SU-DHL-6 (cell line): ENCODE data around the gene CLIC4.

Experiments
- EZH2phosphoT487 ChIP-seq: fragments of 200-600 bp; sonication (generic), shearing (Covaris generic); conservative IDR thresholded peaks from 2 replicates; pipeline ENCODE4 v1.6.1; 2018; ENCODE audit warnings: mild to moderate bottlenecking, antibody characterized with exemption, low read length, moderate library complexity, mixed read lengths
- TF ChIP-seq, protein P1 (sequence below): fragments of 200-600 bp; sonication (generic); IDR thresholded peaks from one replicate; pipeline ENCODE4 v1.5.1; 2017; ENCODE audit warnings: antibody characterized with exemption, mild to moderate bottlenecking, low read length, moderate library complexity; ENCODE audit not compliant: insufficient read depth, poor library complexity, severe bottlenecking

DNA sequence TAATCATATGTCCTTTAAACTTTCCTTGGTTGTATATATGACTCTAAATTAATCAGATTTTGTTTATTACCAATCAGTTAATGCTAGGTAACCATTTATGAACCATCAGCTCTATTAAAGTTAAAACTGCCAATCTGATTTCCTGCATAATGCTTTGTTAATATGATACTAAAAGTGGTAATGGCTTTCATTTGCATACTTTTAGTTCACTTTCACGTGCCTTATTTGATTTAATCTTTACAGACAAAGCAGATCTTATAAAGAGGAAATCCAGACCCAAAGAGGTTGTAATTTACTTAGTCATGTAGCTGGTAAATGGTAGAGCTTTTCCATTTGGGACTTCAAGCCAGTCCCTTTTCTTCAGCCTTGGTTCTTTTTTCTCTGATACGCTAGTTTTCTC is 61.3 kb downstream of the CLIC4 start:
- TF ChIP-seq, protein P1, sequence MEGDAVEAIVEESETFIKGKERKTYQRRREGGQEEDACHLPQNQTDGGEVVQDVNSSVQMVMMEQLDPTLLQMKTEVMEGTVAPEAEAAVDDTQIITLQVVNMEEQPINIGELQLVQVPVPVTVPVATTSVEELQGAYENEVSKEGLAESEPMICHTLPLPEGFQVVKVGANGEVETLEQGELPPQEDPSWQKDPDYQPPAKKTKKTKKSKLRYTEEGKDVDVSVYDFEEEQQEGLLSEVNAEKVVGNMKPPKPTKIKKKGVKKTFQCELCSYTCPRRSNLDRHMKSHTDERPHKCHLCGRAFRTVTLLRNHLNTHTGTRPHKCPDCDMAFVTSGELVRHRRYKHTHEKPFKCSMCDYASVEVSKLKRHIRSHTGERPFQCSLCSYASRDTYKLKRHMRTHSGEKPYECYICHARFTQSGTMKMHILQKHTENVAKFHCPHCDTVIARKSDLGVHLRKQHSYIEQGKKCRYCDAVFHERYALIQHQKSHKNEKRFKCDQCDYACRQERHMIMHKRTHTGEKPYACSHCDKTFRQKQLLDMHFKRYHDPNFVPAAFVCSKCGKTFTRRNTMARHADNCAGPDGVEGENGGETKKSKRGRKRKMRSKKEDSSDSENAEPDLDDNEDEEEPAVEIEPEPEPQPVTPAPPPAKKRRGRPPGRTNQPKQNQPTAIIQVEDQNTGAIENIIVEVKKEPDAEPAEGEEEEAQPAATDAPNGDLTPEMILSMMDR, result no peak
- TF ChIP-seq EZH2phosphoT487, result no peak
